ENCODE results near the gene PLEKHG3.

- TF ChIP-seq CTCF (IDR thresholded peaks at IDR 0.05; ENCODE audit: low read length) (no peak), EZH2phosphoT487 (IDR thresholded peaks at IDR 0.05; ENCODE audit: low read length) (no peak), EZH2 (optimal IDR thresholded peaks at IDR 0.05; ENCODE audit: low read depth, low read length) (no peak)
Observed at GRCh38 chr14:64684091-64684490, 20.1 kb upstream of the PLEKHG3 start.

Data from MM.1S (cell line).